Amniotic stem cell (primary cell): Measurements from ENCODE around the gene MLH3.
A peak's percentile ranks its signal among the peaks of the same experiment; 100 is the strongest.
"Not testable (repeated sequence)": the region's sequence is repeated elsewhere in the genome, so short reads cannot be mapped to it uniquely, and the experiment has no call there.

ENCODE experiments used
- DNase-seq: peaks from one replicate; lab custom pipeline; 2025; lab: John Stamatoyannopoulos, UW

MLH3 gene

DNA sequence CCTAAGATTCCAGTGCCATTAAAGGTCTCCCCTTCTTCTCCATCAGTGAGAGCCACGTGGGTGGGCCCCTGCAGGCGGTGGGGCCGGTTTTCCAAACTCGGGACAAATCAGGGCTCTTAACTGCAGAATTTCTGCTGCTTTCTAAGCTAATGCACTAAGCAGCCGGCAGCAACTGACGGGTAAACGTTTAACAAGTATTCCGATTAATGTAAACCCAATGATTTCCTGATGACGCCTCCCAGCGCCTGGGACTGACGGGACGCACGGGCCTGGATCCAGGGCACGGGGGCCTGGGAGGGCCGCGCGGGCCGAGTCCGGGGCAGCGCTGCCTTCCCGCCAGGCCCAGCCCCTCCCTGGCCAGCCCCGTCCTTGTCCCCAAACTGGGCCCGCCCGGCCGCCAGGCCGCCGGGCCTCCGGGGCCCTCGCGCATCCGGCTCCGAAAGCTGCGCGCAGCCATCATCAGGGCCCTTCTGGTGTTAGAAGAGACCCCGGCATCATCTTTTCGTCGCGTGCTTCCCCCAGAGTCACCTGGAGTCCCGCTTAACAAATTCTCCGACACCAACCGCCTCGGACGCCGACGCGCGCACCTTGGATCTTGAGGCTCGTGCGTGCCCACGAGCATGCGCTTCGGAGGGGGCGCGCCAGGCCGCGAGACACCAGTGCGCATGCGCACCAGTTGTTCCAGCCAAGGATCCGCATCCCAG, at the start of gene MLH3:
TSS of gene MLH3 (minus strand) at position 616 of the 704 bp plus-strand sequence. CDS start 1,812 bp downstream, outside the sequence.
- peak; percentile 49 for DNase-seq

DNA sequence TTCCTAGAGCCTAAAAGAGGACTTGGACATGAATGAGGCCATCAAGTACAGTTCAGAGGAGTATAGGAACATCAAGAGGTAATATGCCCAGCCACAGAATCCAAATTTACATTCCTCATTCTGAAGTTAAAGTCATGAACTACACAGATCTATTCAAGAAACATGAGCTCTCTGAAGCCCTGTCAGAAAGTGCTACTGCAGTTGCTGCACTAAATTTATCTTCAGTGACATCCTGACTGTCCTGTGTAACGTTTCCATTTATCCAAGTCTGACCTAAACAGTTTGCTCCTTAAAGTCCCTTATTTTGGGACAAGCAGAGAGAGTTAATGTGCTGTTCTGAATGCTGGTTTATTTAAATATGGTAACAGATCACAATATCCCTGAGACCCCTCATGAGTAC, 47.4 kb upstream of the MLH3 start:
- no peak for DNase-seq

DNA sequence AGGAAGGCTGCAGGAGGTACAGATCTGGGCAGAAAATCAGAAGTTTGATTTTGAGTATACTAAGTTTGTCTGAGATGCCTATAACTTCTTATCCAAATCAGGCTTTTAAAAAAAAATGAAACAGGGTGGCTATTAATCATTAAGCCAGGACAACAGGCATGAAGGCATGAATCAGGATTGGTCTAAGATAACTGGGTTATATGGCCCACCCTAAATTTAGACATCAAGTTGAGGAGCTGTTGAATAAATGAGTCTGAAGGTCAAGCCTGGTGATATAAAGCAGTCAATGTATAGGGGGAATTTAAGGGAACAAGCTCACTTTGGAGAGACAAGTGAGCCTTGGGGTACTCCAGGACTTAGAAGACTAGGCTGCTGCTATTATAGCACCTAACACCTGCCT, 46.9 kb upstream of the MLH3 start:
- no peak for DNase-seq

DNA sequence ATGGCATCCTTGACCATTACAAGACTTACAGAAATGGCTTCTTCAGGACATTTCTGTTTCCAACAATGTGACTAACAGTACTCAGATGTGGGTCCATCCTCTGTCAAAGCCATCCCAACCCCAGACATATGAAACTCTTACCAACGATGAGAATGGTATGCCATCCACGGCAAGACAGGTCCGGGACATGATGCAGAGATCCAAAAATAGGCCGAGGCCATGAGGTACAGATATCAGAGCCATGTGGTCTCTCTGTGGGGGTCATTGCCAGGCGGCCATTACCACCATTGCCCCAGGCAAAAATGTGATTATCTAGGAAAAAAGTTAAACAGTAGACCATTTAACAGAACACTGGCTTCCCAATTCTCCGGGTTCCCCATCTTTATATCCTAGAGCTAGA, 45.7 kb upstream of the MLH3 start:
- no peak for DNase-seq

DNA sequence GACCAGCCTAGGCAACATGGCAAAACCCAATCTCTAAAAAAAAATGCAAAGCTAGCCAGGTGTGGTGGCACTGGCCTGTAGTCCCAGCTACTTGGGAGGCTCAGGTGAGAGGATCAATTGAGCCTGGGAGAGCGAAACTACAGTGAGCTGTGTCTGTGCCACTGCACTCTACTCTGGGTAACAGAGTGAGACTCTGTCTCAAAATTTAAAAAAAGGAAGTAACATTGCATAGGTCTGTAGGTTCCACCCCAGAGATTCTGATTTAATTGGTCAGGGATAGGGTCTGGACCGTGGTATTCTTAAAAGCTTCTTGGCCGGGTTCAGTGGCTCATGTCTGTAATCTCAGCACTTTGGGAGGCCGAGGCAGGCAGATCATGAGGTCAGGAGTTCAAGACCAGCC, 44.4 kb upstream of the MLH3 start:
- no peak for DNase-seq

DNA sequence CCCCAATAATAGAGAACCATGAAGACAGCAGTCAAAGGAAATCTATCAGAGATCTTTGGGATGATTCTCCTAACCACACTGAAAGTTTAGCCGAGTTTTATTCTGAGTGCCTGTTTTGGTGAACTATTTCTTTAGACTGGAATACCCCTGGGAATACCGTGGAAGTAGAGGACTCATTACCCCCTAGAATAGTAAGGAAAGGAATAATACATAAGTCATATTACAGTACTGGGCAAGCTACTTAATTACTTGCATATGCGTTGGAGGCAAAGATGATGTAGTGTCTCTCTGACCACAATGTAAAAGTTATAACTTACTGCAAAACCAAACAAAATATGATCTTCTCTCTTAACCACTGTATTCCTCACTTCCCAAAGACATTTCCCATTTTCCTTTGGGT, 43.6 kb upstream of the MLH3 start:
- no peak for DNase-seq

DNA sequence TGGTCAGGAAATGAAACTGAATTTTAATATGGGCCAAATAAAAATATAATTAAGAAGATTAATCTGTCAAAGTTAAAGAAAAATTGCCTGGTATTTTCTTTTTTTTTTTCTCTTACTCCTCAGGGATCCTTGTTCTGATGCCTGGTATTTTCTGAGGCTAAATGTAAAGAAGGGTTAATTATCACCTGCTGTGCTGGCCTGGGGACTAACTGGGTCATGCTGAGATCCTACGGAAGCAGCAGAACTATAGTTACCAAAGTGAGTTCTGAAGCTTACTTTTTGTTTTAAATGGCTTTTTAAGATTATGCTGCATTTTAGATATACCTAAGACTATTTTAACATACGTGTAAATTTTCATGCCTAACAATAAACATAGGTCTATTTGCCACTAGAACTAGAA, 41.4 kb upstream of the MLH3 start:
- DNase-seq: no peak

DNA sequence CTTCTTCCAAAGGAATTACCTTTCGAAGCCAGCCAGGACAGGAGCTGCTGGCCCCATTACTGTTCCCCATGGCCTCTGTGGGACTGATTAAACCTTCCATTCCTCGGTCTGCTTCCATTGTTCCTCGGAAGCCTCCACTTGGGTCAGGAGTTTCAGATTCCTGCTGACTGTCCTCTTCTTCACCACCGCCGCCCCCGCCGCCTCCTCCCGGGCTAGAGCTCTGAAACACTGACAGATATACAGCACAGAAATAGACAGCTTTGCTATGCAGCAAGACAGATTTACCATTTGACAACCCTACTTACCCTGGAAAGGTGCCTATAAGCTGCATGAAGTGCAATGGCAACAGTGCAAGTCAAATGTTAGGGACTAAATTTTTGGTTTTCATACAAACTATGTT, 40.0 kb upstream of the MLH3 start:
- no peak for DNase-seq

DNA sequence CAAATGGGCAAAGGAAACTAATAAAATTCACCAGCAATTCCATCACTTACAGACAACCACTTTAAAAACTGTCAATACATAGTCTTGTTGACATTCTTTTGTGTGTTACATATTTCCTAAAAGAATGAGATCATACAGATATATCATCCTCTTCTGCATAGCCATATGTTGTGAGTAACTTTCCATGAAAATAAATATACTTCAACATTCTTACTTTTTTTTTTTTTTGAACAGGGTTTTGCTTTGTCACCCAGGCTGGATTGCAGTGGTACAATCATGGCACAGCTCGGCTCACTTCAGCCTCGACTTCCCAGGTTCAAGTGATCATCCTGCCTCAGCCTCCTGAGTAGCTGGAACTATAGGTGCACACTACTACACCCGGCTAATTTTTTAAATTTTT, 39.1 kb upstream of the MLH3 start:
- no peak for DNase-seq

DNA sequence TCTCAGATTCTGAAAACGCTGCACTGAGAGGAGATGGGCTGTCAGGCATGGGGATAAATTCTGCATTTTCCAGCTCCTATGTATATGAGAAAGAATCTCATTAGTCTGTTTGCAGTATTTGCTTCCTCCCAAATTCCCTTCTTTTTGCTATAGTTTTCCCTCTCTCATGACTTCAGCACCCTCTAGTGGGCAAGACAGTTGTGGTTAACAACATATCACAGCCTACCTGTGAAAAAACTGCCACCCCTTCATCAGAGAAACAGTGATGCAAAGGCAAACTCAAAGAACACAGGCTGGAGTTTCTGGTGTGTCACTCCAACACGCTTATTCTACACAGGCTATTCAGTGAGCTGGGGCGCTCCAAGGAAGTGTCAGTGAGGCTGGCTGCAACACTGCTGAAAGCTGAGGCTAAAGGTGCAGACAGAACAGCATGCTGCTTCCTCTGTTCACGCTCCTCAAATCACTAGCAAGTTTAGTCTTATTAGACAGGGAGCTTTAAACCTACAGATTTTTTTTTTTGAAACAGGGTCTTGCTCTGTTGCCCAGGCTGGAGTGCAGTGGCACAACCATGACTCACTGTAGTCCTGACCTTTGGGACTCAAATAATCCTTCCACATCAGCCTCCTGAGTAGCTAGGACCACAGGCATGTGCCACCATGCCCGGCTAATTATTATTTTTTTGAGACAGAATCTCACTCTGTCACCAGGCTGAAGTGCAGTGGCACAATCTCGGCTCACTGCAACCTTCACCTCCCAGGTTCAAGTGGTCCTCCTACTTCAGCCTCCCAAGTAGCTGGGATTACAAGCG, 37.5 kb upstream of the MLH3 start:
- DNase-seq: peak; percentile 44

DNA sequence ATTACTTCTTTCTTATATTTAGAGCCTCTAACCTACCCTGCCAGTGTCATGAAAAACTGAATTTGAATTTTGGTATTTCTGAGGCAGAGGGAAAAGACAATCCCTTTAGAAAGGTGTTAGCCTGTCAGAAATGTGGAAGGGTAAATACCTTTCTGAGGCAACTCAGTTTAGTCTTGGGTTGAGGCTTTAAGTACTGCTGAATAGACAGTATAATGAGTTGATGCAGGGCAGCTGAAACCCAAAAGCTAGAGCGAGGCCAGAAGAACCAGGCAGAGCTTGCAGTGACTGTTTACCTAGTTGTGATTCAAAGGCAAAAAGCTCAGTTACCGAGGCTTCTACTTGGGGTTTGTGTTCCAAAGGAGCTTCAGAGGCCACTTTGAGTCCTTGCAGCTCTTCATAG, 36.9 kb upstream of the MLH3 start:
- no peak for DNase-seq

DNA sequence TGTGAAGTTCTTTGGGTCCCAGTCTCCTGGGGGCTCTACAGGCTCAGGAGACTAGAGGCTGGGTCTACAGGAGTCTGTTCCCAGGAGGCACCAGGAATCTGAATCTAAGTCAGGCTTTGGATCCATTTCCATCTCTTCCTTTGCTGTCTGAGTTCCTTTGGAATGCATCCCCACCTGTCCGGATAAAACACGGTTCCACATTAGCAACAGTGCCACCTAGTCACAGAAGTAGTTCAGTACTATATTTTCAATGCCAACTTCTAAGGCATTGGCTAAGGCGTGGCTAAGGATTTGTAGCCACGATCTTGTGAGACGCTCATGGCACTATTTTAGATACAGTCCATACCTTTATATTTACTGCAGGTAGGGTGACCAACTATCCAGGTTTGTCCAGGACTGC, 33.2 kb upstream of the MLH3 start:
- DNase-seq: no peak

DNA sequence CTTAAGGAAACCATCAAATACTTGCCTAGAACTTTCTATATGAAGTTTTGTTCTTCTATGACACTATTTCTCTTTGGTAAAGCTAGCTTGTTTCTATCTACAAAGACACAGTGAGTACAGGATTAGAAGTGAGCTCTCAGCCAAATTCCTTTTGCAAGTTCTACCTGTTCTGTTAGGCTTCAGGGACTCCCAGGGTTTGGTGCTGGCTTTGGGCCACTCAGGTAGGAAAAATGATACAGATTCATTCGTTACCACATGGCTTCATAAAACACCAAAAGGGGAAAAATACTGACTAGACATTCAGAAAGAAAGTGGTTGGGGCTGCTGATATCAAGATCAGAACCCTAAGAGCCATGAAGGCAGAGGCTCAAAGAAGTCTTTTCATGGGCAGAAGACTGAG, 32.0 kb upstream of the MLH3 start:
- no peak for DNase-seq

DNA sequence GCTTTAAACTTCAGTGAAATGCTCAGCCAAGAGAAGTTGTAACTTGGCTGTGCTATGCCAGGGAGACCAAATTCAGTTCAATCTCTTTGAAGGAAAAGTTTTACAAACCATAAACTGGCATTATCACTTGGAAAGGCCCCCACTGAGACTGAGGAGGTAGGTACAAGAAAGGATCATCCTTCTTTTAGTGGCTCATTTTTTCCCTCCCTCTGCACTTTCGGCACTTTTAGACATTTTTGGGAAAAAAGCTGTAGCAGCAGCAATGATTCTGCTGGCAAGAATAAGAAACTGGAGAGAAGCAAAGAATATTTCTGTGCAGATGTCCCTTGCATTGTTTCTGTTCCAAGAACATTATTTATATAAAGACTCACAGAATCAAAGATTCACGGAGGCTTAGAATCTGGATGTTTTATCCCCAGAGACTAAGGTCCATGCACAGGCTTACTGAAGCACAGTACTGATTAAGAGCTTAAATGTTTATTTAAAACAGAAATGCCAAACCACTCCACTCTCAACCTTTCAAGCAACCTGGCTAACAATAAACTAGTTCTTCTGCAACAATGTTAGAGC, 30.5 kb upstream of the MLH3 start:
- no peak for DNase-seq

DNA sequence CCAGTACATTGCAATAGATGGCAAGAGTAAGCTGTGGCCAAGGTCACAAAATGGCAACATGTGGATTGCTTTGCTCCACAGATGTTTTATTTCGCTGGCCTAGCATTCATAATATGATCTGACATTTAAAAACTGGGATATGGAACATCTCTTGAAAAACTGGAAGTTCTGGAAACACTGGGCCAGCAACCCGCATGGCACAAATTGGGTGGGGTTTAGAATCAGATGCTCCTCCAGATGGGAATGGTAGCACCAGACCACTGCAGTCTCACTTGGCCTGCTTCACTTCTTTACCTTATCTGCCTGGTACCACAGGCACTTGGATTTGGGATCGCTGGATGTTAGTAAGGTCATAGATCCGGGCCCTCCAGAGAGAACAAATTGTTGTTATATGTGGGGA, 28.3 kb upstream of the MLH3 start:
- DNase-seq: no peak

DNA sequence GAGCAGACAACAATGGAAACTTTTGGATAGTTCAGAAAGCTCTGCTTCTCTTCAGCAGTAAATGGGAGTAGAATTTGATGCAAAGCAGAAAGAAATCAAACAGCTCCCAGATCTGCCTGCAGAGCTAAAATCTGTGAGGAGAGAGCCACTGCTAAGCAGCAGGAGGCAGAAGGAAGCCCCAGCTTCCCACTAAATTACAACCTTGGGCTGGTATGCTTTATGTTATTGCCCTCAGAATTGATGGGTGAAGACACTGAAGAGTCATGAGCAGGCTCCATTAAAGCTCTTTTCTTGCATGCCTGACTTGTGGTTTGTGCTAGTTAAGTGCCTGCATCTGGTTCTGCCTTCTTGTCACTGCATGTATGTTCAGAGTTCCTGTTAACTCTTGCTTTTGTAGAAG, 26.5 kb upstream of the MLH3 start:
- DNase-seq: no peak

DNA sequence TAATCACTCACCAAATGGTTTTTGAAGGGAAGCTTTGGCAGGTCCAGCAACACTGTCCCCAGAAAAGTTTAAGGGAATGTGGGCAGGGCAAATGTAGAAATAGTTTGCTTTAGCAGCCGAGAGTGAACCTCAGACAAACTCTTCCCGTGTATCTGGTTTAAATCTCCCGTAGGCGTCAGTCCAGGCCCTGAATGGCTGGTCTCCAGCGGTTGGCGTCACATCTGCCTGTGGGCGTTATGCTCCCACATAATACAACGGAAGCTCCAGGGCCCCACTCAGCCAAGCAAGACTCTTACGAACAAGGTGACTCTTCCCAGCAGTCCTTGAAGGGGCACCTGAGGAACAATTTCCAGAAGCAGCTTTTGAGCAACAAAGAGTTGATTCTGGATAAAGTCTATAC, 19.1 kb upstream of the MLH3 start:
- DNase-seq: no peak

DNA sequence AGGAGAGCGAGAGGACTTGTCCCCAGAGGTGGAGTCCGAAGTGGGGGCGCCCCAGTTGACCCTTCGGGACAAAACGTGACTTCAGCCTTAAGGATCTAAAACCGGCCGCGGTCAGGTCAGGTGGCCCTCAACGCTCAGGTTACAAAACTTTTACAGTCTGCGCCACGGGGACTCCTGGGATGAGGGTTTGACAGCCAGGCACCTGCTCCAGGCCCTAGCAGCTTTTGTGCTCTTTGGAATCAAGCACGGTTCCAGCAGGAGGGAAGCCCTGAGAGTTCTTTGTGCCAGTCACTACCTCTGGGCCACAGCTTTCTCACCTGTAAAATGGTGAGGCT, 18.5 kb upstream of the MLH3 start:
- no peak for DNase-seq

DNA sequence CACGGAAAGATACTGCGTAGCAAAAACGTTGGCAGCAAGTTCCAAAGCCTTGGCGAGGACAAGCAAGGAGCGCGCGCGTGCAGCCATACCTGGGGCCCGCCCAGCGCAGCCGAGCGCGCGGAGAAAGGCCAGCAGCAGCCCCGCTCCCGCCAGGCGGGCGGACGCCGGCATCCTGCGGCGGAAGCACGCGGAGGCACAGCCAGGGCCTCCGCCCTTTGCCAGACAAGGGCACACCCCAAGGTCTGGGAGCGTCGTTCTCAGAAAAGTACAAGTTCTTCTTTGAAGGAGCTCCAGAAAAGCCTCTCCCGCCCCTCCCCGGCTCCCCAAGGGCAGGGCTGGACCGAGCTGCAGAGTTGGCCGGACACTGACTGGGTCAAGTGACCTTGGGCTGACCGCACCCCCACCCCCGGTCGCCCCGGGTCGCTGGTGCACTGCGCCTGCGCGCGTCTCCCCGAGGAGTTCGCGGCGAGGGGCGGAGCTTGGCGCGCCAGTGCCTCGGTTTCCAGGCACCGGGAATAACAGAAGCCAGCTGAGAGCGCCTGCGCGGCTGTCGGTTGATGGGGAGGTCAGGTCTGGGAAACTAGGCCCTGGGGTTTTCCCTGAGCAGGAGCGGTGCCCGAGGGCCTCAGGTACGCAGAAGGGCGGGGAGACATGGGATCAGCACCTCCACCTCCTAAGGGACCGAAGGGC, 18.0 kb upstream of the MLH3 start, which contains the start of gene ZC2HC1C:
TSS of gene ZC2HC1C (plus strand) at position 521 of the 690 bp plus-strand sequence. CDS start 933 bp downstream, outside the sequence.
- DNase-seq: peak; percentile 42

DNA sequence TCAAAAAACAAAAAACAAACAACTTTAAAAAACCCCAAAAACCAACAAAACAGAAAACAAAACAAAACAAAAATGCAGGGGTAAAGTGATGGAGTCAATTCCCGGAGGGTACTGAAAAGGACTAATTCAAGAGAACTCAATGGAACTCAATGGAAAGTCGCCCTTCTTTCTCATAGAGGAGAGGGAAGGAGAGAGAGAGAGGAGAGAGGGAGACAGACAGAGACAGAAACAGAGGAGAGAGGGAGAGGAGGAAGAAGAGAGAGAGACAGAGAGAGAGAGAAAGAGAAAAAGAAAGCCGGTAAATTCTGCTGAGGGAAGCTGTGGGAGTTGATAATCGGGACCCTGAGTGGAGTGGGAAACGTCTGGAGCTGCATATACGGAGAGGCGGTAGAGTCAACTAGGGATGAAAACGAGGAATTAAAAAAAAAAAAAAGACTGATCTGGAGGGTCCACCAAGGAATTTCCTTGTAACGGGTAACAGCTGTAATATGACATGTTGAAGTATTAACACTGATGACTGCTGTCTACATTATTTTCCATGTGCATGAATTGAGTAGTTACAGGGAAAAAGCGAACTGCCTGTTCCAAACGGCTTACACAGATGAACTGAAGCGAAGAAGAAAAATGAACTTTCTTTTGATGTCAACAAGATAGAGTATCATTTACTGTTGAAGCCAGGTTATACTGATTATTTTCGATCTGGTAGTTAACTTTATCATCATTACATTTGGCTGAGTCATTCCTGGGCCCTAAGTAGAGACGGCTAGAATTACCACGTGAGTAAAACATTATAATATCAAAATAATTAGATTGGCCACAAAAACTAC, 17.2 kb upstream of the MLH3 start:
- DNase-seq: no peak

DNA sequence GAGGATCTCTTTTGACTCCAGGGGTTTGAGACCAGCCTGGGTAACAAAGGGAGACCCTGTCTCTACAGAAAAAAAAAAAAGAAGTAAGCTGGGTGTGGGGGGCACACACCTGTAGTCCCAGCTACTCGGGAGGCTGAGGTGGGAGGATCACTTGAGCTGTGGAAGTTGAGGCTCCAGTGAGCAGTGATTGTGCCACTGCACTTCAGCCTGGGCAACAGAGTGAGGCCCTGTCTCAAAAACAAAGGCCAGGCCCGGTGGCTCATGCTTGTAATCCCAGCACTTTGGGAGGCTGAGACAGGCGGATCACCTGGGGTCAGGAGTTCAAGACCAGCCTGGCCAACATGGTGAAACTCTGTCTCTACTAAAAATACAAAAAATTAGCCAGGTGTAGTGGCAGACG, 16.5 kb upstream of the MLH3 start:
- DNase-seq: not testable (repeated sequence)

DNA sequence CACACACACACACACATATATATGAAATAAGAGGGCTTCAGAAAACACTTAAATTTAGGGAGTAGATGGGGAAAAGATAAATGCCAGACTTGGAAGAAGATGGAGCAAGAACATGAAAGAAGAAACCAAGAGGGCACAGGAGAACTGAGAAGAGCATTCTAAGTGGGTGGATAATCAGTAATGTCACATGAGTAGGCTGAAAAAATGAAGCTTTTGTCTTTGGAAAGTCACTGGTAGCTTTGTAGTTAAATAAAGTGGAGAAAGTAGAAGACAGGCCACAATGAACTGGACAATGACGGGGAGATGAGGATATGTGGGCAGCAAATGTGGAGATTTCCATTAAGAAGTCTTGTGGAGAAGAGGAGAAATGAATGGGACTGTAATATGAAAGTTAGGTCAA, 15.9 kb upstream of the MLH3 start:
- DNase-seq: no peak
